GM12891 (cell line): ENCODE data around the gene TCAP.

Experiments used
- PAX5 ChIP-seq: IDR thresholded peaks from 2 replicates; pipeline ENCODE4 v1.6.1; 2011; ENCODE audit warnings: low read length, moderate library complexity, mild to moderate bottlenecking; ENCODE audit not compliant: insufficient read depth, severe bottlenecking
- POLR2A ChIP-seq: IDR thresholded peaks from 2 replicates; pipeline ENCODE4 v1.6.1; 2011; ENCODE audit warnings: low read depth, low read length, control low read depth
- POLR2AphosphoS5 ChIP-seq: IDR thresholded peaks from 2 replicates; pipeline ENCODE4 v1.6.1; 2011; ENCODE audit warnings: low read depth, low read length, control low read depth
- POU2F2 ChIP-seq: IDR thresholded peaks from 2 replicates; pipeline ENCODE4 v1.6.1; 2011; ENCODE audit warnings: low read depth, mild to moderate bottlenecking, control low read depth, low read length, moderate library complexity
- SPI1 ChIP-seq: IDR thresholded peaks from 2 replicates; pipeline ENCODE4 v1.6.1; 2011; ENCODE audit warnings: low read depth, low read length, control low read depth
- TAF1 ChIP-seq: IDR thresholded peaks from 2 replicates; pipeline ENCODE4 v1.6.1; 2011; ENCODE audit warnings: low read depth, low read length, control low read depth

GRCh38 chr17:39640591-39641031 lies 24.5 kb upstream of the TCAP start:
- TF ChIP-seq POLR2A, result no peak
- no peak for TF ChIP-seq POLR2AphosphoS5
- TF ChIP-seq TAF1, result no peak
- TF ChIP-seq PAX5, result no peak
- no peak for TF ChIP-seq POU2F2
- TF ChIP-seq SPI1, result no peak
